SK-N-SH (cell line): ENCODE measurements around the gene CSNK1E. TPM values are rescaled to one million over a fixed set of nuclear protein-coding genes. Genes with fewer than 3 reads are reported as not detected.

Experiments used
- CTCF ChIA-PET: fragments of 300-600, 350-600 bp; formaldehyde crosslinking; extraction: SDS; loops from one replicate; lab custom pipeline; 2021; lab: Yijun Ruan, JAX
- POLR2A ChIA-PET: fragments of 350-600 bp; sonication (Branson Sonifier 250); formaldehyde crosslinking; extraction: SDS; loops from one replicate; lab custom pipeline; 2020; ENCODE audit warnings: antibody characterized with exemption, inconsistent platforms; lab: Yijun Ruan, JAX
- DNase-seq: peaks from one replicate; pipeline ENCODE4 v3.0.0; 2012
- H2AFZ ChIP-seq: fragments of 200-600 bp; sonication (generic); 2 replicates; pipeline ENCODE4 v1.8.1; 2016; ENCODE audit warnings: antibody characterized with exemption, mild to moderate bottlenecking, low read depth
- H3F3A ChIP-seq: fragments of 200-600 bp; sonication (generic); replicated peaks from 2 replicates; pipeline ENCODE3; 2016; ENCODE audit warnings: antibody characterized with exemption, mild to moderate bottlenecking; ENCODE audit not compliant: insufficient read depth
- H3K27ac ChIP-seq, 2 experiments: fragments of 200-500 bp in 1 of 2; fragments of 200-600 bp in 1 of 2; sonication (Bioruptor generic) in 1 of 2; sonication (generic), shearing (Covaris generic) in 1 of 2; 2 replicates each; pipeline versions ENCODE4 v1.5.1 to v1.6.1; 2014 to 2016; ENCODE audit warnings: low read depth in 2 of 2, inconsistent platforms in 1 of 2, low read length in 1 of 2, mild to moderate bottlenecking in 1 of 2, mixed read lengths in 1 of 2
- H3K27me3 ChIP-seq: fragments of 200-600 bp; sonication (generic), shearing (Covaris generic); 2 replicates; pipeline ENCODE4 v1.6.1; 2016; ENCODE audit warnings: mixed run types; ENCODE audit not compliant: insufficient read depth
- H3K36me3 ChIP-seq, 2 experiments: fragments of 200-500 bp in 1 of 2; fragments of 200-600 bp in 1 of 2; sonication (Bioruptor generic) in 1 of 2; sonication (generic) in 1 of 2; replicated peaks in 1 of 2; 2 replicates each; pipeline versions ENCODE3 to v1.5.1; 2014 to 2016; ENCODE audit warnings: low read length in 1 of 2, mild to moderate bottlenecking in 1 of 2; ENCODE audit not compliant: insufficient read depth in 2 of 2, control insufficient read depth in 1 of 2
- H3K4me1 ChIP-seq, 2 experiments: fragments of 200-500 bp in 1 of 2; fragments of 200-600 bp in 1 of 2; sonication (Bioruptor generic) in 1 of 2; sonication (generic), shearing (Covaris generic) in 1 of 2; 2 replicates each; pipeline versions ENCODE4 v1.5.1 to v1.6.1; 2014 to 2016; ENCODE audit warnings: low read depth in 1 of 2, low read length in 1 of 2, mixed run types in 1 of 2; ENCODE audit not compliant: insufficient read depth in 2 of 2, control insufficient read depth in 1 of 2
- H3K4me2 ChIP-seq: fragments of 200-600 bp; sonication (generic), shearing (Covaris generic); 2 replicates; pipeline ENCODE4 v1.6.1; 2017; ENCODE audit warnings: mixed run types
- H3K4me3 ChIP-seq, 2 experiments: fragments of 200-500 bp in 1 of 2; fragments of 200-600 bp in 1 of 2; sonication (Bioruptor generic) in 1 of 2; sonication (generic), shearing (Covaris generic) in 1 of 2; 2 replicates each; pipeline versions ENCODE4 v1.5.1 to v1.8.1; 2014 to 2016; ENCODE audit warnings: low read depth in 2 of 2, inconsistent platforms in 1 of 2, low read length in 1 of 2, mild to moderate bottlenecking in 1 of 2, mixed read lengths in 1 of 2, moderate library complexity in 1 of 2
- H3K79me2 ChIP-seq: fragments of 200-600 bp; sonication (generic); 2 replicates; pipeline ENCODE4 v1.8.1; 2017; ENCODE audit warnings: mild to moderate bottlenecking; ENCODE audit not compliant: insufficient read depth
- H3K9ac ChIP-seq: fragments of 200-600 bp; sonication (generic); 2 replicates; pipeline ENCODE4 v1.6.1; 2017; ENCODE audit warnings: mixed run types
- H3K9me2 ChIP-seq: fragments of 200-600 bp; sonication (generic); 2 replicates; pipeline ENCODE4 v1.6.1; 2017; ENCODE audit warnings: mixed run types
- H3K9me3 ChIP-seq: fragments of 200-600 bp; sonication (generic); 2 replicates; pipeline ENCODE4 v1.6.1; 2017; ENCODE audit warnings: mixed run types, mild to moderate bottlenecking, moderate library complexity
- H4K20me1 ChIP-seq: fragments of 200-600 bp; sonication (generic); 2 replicates; pipeline ENCODE4 v1.6.1; 2017; ENCODE audit warnings: mild to moderate bottlenecking, mixed run types; ENCODE audit not compliant: insufficient read depth
- EP300 ChIP-seq, 2 experiments: IDR thresholded peaks; 2 replicates each; pipeline versions ENCODE4 v1.4.0 to v1.6.1; 2012; ENCODE audit warnings: borderline replicate concordance in 1 of 2, low read depth in 1 of 2, low read length in 1 of 2
- FOXJ3 ChIP-seq: sonication (generic); formaldehyde crosslinking; IDR thresholded peaks from 2 replicates; pipeline ENCODE4 v1.5.1; 2020; ENCODE audit warnings: mild to moderate bottlenecking, missing genetic modification reagents
- GABPA ChIP-seq: IDR thresholded peaks from 2 replicates; pipeline ENCODE4 v1.4.0; 2012; ENCODE audit warnings: low read depth, mild to moderate bottlenecking
- JUND ChIP-seq: IDR thresholded peaks from 2 replicates; pipeline ENCODE4 v1.4.0; 2012
- MAX ChIP-seq: IDR thresholded peaks from 2 replicates; pipeline ENCODE4 v1.4.0; 2012; ENCODE audit warnings: low read depth
- MXI1 ChIP-seq: IDR thresholded peaks from 2 replicates; pipeline ENCODE4 v1.6.1; 2012; ENCODE audit warnings: mild to moderate bottlenecking, low read depth, low read length, improper control_type of control experiment
- NFIC ChIP-seq: IDR thresholded peaks from 2 replicates; pipeline ENCODE4 v1.4.0; 2012; ENCODE audit warnings: borderline replicate concordance
- POLR2AphosphoS5 ChIP-seq: IDR thresholded peaks from 2 replicates; pipeline ENCODE4 v1.6.1; 2012; ENCODE audit warnings: low read depth, low read length
- RAD21 ChIP-seq: IDR thresholded peaks from 2 replicates; pipeline ENCODE4 v1.6.1; 2012; ENCODE audit warnings: mild to moderate bottlenecking, low read length
- RCOR1 ChIP-seq: fragments of 150-350 bp; IDR thresholded peaks from 2 replicates; pipeline ENCODE4 v1.6.1; 2017; ENCODE audit warnings: antibody characterized with exemption, low read length
- RXRA ChIP-seq: IDR thresholded peaks from 2 replicates; pipeline ENCODE4 v1.4.0; 2012; ENCODE audit warnings: low read depth, mild to moderate bottlenecking, borderline replicate concordance
- SIN3A ChIP-seq: IDR thresholded peaks from 2 replicates; pipeline ENCODE4 v1.6.1; 2012; ENCODE audit warnings: low read depth, mild to moderate bottlenecking, low read length, moderate library complexity, borderline replicate concordance
- SMC3 ChIP-seq: IDR thresholded peaks from 2 replicates; pipeline ENCODE4 v1.6.1; 2012; ENCODE audit warnings: low read depth, low read length, improper control_type of control experiment
- TCF12 ChIP-seq: IDR thresholded peaks from 2 replicates; pipeline ENCODE4 v1.4.0; 2012
- YY1 ChIP-seq: IDR thresholded peaks from 2 replicates; pipeline ENCODE4 v1.4.0; 2012; ENCODE audit warnings: low read depth, mild to moderate bottlenecking
- WGBS: methylation state at CpG from one replicate; pipeline ENCODE4 v1.1.6; 2017; ENCODE audit warnings: low lambda C conversion rate; 5-methylcytosine and 5-hydroxymethylcytosine counted together
- polyA plus RNA-seq, 3 experiments: library from polyadenylated mRNA; depleted of rRNA; stranded (reverse); fragments of >200 nt; gene quantifications; 2 replicates each; pipeline ENCODE4 v1.2.3, GENCODE V29; 2012
- TF ChIP-seq, protein P1 (sequence below): IDR thresholded peaks from 2 replicates; pipeline ENCODE4 v1.4.0; 2012; ENCODE audit warnings: low read depth, borderline replicate concordance
- TF ChIP-seq, protein P2 (sequence below): fragments of 150-350 bp; IDR thresholded peaks from 2 replicates; pipeline ENCODE4 v1.6.1; 2016; ENCODE audit warnings: mild to moderate bottlenecking, low read depth, low read length
- TF ChIP-seq, protein P3 (sequence below): fragments of 150-350 bp; IDR thresholded peaks from 2 replicates; pipeline ENCODE4 v1.6.1; 2017; ENCODE audit warnings: antibody characterized with exemption, low read length, low read depth, borderline replicate concordance

CSNK1E gene
- polyA plus RNA-seq, 1 of the 3 experiments (the other 2 are of a cell fraction) = 130 TPM

DNA sequence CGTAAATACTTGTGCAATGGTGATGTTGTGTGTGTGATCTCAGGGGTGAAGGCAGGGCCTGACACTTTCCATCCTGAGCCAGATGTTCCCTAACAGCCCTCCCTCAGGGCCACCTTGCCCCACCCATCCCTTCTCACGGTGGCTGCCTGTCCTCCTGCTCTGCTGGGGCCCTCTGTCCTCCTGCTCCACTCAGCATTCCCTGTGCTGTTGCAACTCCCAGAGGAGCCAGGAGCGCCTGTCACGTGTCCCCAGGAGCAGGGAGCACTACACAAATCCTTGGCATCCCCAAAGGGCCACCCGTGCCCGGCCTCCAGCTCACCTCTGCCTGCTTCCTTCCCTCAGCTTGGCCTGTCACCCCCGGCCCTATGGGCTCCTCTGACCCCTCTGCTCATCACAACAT lies 10.2 kb upstream of the CSNK1E start:
- H3F3A ChIP-seq = peaks cover 5% of the 10 kb centered on the region
- no peaks in the 10 kb centered on the region for H3K9me2 ChIP-seq
- no peaks in the 10 kb centered on the region for H3K27me3 ChIP-seq
- no peaks in the 10 kb centered on the region for H3K36me3 ChIP-seq
- peak overlapping the region in 1 of 2 experiments; percentile 47; a peak in 1 of 4 replicates for H3K4me3 ChIP-seq
- ChIA-PET POLR2A (no interaction called here), CTCF (no interaction called here)
- WGBS = 80% methylated on average over 1 of the region's 7 CpGs
- no peaks in the 10 kb centered on the region for H3K9me3 ChIP-seq
- peak overlapping the region in 1 of 2 experiments; percentile 84; a peak in 2 of 4 replicates for H3K27ac ChIP-seq
- no peaks in the 10 kb centered on the region for H4K20me1 ChIP-seq
- H3K4me1 ChIP-seq = no peaks in the 10 kb centered on the region
- DNase-seq = no peak
- peak overlapping the region; percentile 82; the same call in 1 of the 2 replicates for H2AFZ ChIP-seq
- H3K4me2 ChIP-seq = peak overlapping the region; percentile 74
- H3K9ac ChIP-seq = peak overlapping the region; percentile 70
- no peak for TF ChIP-seq SIN3A
- TF ChIP-seq, protein P1, sequence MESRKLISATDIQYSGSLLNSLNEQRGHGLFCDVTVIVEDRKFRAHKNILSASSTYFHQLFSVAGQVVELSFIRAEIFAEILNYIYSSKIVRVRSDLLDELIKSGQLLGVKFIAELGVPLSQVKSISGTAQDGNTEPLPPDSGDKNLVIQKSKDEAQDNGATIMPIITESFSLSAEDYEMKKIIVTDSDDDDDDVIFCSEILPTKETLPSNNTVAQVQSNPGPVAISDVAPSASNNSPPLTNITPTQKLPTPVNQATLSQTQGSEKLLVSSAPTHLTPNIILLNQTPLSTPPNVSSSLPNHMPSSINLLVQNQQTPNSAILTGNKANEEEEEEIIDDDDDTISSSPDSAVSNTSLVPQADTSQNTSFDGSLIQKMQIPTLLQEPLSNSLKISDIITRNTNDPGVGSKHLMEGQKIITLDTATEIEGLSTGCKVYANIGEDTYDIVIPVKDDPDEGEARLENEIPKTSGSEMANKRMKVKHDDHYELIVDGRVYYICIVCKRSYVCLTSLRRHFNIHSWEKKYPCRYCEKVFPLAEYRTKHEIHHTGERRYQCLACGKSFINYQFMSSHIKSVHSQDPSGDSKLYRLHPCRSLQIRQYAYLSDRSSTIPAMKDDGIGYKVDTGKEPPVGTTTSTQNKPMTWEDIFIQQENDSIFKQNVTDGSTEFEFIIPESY = no peak
- TF ChIP-seq TCF12 = no peak
- no peak for TF ChIP-seq GABPA
- no peak for TF ChIP-seq RXRA
- no peak for TF ChIP-seq MAX
- H3K79me2 ChIP-seq = no peaks in the 10 kb centered on the region

DNA sequence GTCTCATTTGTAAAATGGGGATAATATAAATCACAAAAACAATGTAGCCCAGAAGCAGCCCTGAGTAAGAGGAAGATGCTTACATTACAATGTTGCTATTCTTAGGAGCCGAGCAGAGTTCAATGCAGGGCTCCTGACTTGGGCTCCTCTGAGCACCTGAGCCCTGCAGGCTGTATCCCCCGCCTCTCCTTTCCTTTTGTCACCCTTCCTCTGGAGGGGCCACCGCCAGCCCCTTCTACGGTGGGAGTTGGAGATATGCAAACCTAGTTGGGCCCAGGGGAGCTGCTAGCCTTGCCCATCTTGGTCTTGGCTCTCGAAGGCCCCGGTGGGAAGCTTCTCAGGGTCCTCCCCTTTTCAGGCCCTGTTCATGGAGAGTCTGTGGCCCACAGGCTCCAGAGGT lies 8.4 kb upstream of the CSNK1E start:
- Histone ChIP-seq H3K4me2 (no peak overlapping the region), H3K9ac (no peak overlapping the region), H3K4me3 (no peak overlapping the region), H4K20me1 (no peaks in the 10 kb centered on the region), H3K9me3 (no peaks in the 10 kb centered on the region), H3K27ac (no peak overlapping the region), H2AFZ (no peak overlapping the region), H3F3A (peaks cover 5% of the 10 kb centered on the region), H3K4me1 (no peaks in the 10 kb centered on the region), H3K79me2 (no peaks in the 10 kb centered on the region), H3K9me2 (no peaks in the 10 kb centered on the region), H3K36me3 (no peaks in the 10 kb centered on the region), H3K27me3 (no peaks in the 10 kb centered on the region)
- WGBS = no CpG with 5 or more reads among the region's 6 CpGs
- no peak for DNase-seq
- ChIA-PET POLR2A (no interaction called here), CTCF (no interaction called here)
- TF ChIP-seq RXRA (no peak), MXI1 (no peak), POLR2AphosphoS5 (no peak), JUND (no peak), YY1 (no peak), NFIC (no peak), RCOR1 (no peak), EP300 (IDR thresholded peaks at IDR 0.05; ENCODE audit: borderline replicate concordance in 1 of 2, low read depth in 1 of 2, low read length in 1 of 2) (no peak), FOXJ3 (CRISPR knock-in tag) (no peak), TCF12 (no peak), RAD21 (no peak), SMC3 (no peak), SIN3A (no peak)
- TF ChIP-seq, protein P2, sequence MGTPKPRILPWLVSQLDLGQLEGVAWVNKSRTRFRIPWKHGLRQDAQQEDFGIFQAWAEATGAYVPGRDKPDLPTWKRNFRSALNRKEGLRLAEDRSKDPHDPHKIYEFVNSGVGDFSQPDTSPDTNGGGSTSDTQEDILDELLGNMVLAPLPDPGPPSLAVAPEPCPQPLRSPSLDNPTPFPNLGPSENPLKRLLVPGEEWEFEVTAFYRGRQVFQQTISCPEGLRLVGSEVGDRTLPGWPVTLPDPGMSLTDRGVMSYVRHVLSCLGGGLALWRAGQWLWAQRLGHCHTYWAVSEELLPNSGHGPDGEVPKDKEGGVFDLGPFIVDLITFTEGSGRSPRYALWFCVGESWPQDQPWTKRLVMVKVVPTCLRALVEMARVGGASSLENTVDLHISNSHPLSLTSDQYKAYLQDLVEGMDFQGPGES = no peak
- TF ChIP-seq, protein P1 = no peak
- TF ChIP-seq, protein P3, sequence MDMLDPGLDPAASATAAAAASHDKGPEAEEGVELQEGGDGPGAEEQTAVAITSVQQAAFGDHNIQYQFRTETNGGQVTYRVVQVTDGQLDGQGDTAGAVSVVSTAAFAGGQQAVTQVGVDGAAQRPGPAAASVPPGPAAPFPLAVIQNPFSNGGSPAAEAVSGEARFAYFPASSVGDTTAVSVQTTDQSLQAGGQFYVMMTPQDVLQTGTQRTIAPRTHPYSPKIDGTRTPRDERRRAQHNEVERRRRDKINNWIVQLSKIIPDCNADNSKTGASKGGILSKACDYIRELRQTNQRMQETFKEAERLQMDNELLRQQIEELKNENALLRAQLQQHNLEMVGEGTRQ = no peak
